NCI-H2081 (cell line): ENCODE data around the gene STARD4.
A peak's percentile ranks its signal among the peaks of the same experiment; 100 is the strongest.

Experiments used
- DNase-seq, 2 experiments: peaks; one replicate each; lab custom pipeline; 2025; lab: John Stamatoyannopoulos, UW

STARD4 gene

DNA sequence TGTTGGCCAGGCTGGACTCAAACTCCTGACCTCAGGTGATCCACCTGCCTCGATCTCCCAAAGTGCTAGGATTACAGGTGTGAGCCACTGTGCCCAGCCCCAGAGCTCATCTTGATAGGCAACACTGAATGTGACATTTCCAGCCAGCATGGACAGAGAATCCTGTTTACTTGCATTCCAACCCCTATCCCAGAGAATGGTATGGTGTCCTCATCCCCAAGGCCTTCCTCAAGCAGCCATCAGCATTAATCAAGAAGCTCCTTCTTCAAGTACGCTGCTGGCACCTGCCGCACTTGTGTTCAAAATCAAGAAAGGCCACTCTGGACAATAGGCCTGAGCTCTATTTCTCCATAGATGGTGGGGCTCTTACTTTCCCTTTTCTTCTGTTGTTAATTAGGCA is 40.2 kb downstream of the STARD4 start:
- DNase-seq: no peak

DNA sequence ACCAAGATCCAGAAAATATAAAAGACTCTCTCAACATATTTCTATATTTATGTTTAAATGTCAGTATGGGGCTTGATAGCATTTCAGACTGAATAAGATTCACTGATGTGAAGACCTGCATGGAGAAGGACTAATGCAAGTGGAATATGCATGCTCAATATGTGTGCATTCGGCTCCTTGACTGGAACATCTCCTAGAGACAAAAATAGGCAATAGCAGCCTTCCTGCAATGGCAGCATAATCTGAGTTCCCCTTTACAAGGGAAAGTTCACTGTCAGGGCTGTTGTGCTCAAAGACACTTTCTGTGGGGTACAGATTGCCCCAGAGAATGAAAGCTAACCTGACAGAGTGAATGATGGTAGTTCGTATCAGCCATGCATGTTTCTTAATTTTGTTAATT is 42.4 kb downstream of the STARD4 start:
- no peak for DNase-seq

DNA sequence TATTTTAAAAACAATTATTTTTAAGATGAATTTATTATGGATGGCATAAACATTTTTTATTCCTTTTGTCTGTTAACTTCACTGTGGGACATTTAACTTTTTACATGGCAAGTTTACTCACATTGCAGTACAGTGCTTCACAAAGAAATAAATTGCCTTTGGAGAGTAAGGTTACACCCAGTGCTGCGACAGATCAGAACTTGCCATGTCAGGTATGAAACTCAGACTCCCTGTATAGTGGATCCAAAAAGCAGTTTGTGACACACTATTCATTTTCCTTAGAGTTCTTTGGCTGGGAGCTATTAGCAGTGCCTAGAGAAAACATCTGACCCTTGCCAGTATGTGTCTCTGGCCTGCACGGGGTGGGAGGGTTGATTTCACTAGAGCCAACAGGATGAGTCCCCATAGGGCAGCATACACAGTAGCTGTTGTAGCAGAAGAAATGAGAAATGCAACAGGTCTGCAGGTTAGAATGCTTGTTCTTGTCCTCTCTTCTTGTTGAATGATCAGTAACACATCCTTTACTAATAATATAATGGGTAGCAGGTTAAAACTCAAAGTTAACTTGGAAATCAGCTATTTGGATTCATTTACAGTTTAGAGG is 42.9 kb downstream of the STARD4 start:
- DNase-seq: no peak

- peak in 1 of 2 experiments; percentile 26 for DNase-seq
Measured at GRCh38 chr5:111463311-111463710, 49.0 kb downstream of the STARD4 start.

GRCh38 chr5:111461934-111462333 is 50.4 kb downstream of the STARD4 start:
- no peak for DNase-seq

- peak in 1 of 2 experiments; percentile 47 for DNase-seq
Measured at GRCh38 chr5:111461255-111461671, 51.1 kb downstream of the STARD4 start.

DNA sequence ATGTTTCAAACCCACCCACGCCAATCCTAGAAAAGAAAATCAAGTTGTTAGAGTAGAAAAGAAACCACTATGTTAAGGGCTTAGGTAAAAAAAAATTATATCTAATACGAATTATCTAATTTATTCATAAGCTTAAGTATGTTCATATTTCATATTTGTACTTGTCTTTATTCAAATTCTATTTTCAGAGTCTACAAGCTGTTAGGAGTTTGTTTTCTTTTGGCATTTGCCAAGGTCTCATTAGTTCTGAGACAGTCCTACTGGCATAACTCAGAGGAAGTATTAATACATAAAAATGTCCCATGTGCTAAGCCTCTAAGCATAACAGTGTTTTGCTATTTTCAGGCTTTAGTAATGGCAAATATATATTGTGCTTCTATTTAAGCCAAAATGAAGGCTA is 57.6 kb downstream of the STARD4 start:
- no peak for DNase-seq

- DNase-seq: peak; percentile 84 to 91
Measured at GRCh38 chr5:111454198-111454622, 58.1 kb downstream of the STARD4 start.

DNA sequence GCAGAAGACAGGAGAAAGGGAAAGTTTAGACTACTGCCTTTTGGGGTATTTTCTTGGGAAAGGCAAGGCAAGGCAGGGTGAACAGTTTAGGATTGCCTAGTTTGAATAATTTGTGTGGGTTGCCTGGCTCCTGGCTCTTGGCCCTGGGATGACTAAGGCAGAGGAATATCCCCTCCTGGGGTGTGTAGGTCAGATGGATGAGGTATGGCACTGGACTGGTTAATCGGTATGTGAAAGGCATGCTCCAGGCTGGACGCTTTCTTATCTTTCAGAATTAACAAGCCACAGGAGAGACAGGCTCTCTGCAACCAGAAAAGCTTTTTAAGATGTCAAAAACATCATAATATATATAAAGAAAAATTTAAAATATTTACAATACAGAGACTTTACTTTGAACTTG is 58.6 kb downstream of the STARD4 start:
- DNase-seq: peak in 1 of 2 experiments; percentile 63

GRCh38 chr5:111453295-111453694 is 59.0 kb downstream of the STARD4 start:
- no peak for DNase-seq

- DNase-seq: peak in 1 of 2 experiments; percentile 33
Measured at GRCh38 chr5:111447822-111448221, 64.5 kb downstream of the STARD4 start.

GRCh38 chr5:111447099-111447498 is 65.2 kb downstream of the STARD4 start:
- no peak for DNase-seq
